Activated CD4-positive, alpha-beta T cell treated with anti-CD3 and anti-CD28 coated beads, Interleukin-10, Interleukin-2, amounts not matched to agents 100 ng/mL and 50 ng/mL, durations not matched to agents 16 hours and 8 hours (primary cell): ENCODE data around the gene EFHD1.
"Not testable (repeated sequence)": the region's sequence is repeated elsewhere in the genome, so short reads cannot be mapped to it uniquely, and the experiment has no call there.

Source experiments
- DNase-seq: peaks from one replicate; pipeline ENCODE4 v3.0.0-alpha.2; 2020

Gene EFHD1

DNA sequence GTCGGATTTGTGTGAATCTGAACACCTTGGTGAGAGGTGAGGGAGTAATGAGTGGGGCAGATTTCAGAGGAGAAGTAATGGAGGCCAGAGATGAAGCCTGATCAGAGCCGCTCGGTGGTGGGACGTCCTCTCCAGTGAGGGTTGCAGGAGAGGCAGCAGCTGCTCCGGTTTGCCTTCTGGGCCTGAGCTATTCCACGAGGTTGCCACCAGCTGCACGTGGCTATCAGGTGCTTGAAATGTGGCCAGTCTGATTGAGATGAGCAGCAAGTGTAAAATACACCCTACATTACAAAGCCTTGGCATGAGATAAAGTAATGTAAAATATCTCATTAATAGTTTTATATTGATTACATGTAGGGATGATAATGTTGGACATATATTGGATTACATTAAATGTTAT lies 10.8 kb upstream of the EFHD1 start:
- DNase-seq: no peak

DNA sequence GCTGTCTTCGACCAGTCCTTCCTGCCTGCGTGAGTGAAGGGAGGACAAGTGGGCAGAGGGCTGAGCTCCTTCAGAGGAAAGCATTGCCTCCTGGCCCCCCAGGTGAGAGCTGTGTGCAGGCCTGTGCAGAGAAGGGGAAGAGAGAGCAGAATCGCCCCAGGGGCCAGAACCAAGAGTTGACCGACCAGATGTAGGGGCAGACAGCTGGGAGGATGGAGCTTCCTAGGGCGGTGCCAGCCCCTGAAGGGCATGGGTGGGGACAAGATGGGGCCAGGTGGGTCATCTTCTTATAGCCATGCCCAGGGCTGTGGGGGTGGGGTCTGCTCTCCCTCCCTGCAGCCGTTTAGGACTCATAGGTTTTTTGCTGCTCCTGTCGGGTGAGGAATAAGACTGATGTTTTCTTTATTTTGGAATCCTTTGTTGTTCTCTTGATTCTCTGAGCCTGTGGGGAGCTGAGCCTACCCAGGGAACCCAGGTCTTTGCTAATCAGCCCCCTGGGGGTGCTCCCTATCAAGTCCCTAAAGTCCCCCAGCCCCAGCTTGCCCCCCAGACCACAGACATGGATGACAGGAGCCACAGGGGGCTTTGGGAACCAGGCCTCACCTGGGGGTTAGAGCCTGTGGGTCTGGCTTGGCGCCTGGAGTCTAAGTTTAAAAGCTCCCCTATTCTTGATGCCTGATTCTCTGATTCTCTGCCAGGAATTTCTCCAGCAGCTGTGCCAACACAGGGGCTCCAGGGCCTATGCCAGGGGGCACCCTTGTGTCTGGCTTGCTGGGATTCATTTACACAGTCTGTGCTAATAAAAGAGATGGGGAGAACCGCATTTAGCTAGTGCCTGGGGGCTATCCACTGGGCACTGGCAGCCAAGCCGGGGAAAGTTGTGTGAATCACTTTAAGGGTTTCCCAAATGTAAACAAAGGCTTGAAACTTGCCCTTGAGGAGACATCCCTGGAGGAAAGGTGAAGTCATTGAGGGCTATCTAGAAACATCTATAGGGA lies 9.3 kb upstream of the EFHD1 start:
- DNase-seq: no peak

DNA sequence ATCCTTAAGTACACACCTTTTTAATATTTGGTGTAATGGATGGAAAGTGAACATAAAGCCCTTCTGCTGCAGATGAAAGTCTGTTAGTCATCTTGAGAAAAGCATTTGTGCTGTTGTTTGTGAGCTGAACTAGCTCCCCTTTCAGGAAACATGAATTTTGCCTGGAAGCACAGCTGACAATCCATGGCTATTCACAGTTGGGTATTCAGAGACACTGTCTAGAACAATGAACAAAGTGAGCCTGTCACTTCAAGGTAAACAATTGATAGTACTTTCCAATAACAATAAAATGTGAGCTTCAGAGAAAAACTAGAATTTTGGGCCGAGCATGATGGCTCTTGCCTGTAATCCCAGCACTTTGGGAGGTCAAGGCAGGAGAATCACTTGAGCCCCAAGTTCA lies 6.8 kb upstream of the EFHD1 start:
- DNase-seq: no peak

DNA sequence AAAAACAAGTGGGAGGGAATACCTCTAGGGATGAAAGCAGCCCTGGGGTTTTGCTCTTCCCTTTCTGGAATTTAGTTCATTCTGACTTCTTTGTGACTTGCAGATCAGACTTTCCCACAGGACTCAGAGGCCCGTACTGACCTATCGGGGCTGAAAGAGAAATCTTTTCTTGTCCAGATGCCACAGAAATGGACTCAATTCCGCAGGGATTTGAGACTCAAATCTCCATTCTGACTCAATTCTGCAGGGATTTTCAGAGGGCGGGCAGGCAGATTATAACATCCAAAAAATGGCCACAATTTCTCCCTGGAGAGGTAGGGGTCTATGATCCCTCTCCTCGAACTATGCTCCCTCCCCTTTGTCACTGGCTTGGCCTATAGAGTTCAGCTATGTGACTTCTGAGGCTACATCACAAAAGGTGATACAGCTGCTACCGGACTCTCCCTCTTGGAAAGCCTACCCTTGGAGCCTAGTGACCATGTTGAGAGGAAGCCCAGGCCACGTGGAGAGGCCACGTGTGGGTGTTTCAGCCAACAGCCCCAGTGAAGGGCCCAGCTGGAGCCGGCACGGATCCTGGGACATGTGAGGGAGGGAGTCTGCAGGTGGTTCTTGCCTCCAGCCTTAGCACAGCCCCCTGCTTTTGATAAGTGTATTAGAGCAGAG lies 4.8 kb upstream of the EFHD1 start:
- no peak for DNase-seq

DNA sequence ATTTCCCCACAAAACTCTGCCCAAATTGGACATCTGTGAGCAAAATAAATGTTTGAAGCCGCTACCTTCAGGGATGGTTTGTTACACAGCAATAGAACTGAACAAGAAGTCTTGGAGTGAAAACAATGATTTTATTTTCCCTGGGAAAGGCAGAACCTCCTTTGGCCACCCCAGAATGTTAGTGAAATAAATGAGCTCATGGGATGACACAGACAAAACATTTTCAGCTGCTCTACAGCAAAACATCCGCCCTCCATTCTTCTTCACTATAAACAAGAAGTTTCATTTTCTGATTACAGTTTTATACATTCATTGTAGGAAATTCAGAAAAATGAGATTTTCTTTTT lies 4.3 kb upstream of the EFHD1 start:
- no peak for DNase-seq

DNA sequence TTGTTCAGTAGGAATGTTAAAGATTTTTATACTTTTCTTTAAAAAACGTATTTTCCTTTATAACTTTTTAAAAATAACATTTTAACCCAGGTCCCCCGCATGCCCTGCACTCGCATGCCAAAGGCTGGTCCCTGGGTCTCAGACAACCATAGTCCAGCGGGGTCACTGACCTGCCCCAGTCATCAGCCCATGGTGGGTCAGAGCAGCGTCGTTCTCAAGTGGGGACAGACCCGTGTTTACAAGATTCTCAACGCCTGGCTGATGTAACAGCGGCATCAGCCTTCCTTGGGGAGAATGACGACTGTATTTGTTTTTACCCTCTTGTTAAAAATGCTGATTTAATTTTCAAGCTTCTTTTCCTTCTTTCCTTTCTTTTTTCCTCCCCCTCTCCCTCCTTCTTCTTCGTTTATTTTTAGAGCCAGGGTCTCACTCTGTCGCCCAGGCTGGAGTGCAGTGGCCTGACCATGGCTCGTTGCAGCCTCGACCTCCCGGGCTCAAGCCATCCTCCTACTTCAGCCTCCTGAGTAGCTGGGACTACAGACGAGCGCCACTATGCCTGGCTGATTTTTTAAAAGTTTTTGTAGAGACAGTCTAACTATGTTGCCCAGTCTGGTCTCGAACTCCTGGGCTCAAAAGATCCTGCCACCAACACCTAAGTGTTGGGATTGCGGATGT lies 1.0 kb upstream of the EFHD1 start:
- no peak for DNase-seq

DNA sequence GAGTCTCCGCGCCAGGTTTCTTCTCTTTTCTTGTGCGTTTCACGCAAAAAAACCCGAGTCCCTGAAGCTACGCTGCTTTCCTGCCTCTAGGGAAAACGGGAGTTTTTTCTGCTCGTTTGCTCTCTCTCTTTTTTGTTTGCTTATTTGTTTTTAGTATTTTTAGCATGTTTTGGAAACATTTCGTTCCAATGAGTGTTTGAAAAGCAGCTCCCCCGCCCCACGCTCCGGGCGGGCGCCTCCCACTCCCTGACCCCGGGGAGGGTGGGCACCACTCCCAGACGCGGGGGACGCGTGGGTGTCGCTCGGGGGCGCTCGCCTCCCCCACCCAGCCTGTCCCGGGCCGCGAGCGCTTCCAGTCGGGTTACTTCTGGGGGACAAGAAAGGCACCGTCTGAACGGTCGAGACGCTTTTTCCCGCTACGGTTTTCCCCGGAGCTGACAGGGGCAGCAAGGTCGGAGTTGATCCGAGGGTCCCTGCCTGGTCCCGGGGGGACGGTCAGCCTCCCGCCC lies 446 bp upstream of the EFHD1 start:
- DNase-seq: no peak

DNA sequence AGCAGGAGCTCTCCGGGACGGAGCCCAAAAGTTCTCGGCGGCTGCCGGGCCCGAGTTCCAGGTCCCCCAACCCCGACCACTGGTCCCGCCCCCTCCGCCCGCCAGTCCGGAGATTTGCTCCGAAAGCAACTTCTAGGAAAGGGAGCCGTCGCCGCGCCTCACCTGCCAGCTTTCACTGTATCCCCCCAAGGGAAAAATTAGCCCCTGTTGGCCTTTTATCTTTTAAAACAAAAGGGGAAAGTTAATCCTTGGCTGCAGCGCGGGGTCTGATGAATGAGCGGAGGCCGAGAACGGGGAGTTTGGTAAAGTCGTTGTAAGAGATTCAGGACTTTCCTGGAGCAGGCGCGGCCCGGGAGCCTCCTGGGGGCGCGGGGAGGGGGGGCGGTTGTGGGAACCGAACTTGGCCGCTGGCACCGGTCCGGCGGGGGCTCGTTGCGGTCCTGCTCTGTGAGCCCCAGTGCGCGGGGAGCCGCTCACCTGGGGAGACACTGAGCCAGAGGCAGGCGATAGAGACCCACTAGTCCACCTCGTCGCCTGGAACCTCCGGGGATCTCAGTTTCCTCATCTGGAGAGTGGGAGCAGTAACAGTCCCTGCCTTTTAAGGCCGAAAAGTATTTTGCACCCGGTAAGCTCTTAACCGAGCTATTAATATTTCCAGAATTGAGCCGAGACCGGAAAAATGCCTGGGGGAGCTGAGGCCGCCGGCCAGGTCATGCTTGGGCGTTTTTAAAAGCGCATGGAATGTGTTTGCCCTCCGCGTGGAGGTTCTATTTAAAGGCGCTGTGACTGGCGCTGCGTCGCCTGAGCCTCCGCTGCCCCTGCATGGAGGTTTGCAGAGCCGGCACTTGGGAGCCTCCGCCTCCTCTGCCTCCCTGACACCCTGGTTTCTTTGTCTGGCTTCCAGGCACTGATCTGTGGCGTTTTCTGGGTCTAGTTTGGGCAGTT lies 1.1 kb downstream of the EFHD1 start:
- DNase-seq: no peak

DNA sequence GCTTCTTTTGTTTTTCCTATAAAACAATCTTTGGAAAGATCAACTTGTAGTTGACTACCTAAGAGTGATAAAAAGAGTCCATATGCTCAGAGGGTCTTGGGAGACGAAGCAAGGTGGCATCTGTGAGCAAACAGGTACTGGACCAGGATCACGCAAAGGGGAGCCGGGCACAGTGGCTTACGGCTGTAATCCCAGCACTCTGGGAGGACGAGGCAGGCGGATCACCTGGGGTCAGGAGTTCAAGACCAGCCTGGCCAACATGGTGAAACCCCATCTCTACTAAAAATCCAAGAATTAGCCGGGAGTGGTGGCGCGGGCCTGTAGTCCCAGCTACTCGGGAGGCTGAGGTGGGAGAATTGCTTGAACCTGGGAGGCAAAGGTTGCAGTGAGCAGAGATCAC lies 2.0 kb downstream of the EFHD1 start:
- not testable (repeated sequence) for DNase-seq

DNA sequence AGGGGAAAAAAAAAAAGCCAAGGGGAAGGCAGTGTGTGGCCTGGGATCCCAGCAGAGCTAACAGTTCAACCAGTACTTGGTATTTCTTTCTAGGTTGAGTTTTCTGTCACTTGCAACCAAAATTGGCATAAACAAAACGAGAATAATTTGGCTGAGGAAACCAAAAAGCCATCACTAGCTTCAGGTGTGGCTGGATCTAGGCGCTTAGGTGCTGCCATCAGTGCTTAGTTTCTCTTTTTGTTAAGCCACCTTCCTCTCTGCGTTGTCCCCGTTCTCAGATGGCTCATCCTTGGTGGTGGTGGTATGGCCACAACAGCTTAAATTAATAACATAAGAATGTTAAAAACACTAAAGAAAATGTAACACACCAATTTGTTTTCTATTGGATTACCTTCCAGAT lies 2.4 kb downstream of the EFHD1 start:
- no peak for DNase-seq

DNA sequence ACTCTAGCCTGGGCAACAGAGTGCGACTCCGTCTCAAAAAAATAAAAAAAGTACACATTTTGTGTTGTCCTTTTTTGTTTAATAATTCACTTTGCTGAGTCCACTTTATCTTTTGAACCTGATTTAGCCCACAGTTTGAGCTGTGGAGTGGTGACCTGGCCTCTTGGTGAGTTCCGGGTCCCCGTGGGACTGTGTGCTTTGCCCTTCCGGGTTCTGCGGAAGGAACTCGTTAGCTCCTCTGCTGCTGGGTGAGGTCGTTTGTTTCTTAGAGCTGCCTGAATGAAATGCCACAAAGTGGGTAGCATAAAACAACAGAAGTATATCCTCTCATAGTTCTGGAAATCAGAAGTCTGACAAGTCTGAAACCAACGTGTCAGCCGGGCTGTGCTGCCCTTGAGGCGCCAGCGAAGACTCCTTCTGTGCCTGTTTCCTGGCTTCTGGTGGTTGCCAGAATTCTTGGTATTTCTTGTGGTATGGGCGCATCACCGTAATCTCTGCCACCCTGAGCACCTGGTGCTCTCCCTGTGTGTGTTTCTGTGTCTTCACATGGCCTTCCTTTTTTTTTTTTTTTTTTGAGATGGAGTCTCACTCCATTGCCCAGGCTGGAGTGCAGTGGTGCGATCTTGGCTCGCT lies 3.5 kb downstream of the EFHD1 start:
- no peak for DNase-seq

DNA sequence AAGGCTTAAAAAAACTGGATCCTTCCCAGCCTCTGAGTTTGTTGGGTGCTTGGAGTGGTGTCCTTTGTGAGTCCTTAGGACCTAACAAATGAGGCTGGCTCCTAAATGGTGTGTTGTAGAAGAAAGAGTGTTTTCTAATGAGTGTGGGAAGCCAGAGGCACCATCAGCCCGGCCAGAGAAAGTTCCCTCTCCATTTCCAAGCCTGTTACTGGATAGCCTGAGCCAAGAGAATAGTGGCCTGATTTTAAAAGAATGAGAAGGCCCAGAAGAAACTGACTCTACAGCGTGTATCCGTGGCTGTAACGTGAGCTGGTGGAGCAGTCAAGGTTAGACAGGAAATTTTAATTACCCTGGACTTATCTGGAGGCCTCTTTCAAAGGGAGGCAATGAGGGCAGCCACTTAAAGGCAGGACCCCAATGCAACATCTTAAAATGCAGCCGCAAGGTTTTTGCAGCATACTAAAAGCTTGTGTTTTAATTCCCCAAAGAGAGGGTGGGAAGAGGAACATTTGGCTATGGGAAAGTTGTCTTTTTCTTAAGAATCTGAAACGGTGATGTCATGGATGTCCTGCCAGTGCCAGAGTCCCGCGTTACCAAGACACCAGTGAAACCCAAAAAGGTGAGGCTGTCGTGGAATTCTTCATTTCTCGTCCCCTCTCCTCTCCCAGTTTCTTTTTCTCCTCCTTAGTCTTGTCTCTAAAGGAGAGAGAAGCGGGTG lies 4.6 kb downstream of the EFHD1 start:
- no peak for DNase-seq

DNA sequence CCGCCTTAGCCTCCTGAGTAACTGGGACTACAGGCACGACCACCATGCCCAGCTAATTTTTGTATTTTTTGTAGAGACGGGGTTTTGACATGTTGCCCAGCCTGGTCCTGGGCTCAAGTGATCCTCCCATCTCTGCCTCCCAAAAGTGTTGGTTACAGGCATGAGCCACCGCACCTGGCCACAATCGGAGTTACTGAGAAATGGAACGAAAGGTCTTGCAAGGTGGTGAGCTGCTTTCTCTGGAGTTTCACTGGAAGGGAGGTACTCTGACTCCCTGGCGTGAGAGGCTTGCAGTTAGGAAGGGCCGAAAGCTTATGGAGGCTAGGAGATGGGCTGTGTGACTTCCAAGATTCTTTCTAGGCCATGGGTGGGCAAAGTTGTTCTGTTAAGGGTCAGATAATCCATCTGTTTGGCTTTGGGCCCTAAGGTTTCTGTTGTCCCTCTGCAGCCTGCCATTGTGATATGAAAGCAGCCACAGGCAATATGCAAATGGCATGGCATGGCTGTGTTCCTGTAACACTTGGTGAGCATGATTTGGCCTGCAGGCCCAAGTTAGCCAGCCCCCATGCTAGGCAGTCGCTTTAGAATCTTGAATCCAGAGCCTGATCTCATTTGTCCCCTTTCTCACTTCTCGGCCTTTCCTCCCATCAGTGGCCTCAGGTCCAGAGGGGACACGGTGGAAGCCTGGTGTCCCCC lies 7.9 kb downstream of the EFHD1 start:
- no peak for DNase-seq

DNA sequence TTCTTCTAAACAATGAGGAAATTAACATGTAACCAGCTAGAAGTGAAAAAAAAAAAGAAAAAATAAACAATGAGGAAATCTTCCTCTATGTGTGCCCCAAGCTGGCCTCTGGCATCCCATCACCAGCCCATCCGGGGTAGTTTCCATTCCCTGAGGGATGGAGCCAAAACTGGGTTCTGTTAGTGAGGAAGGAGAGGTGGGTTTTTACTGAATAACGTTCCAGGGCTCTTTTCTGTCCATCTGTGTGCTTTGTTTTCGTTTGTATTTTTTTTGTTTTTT lies 9.7 kb downstream of the EFHD1 start:
- DNase-seq: no peak

DNA sequence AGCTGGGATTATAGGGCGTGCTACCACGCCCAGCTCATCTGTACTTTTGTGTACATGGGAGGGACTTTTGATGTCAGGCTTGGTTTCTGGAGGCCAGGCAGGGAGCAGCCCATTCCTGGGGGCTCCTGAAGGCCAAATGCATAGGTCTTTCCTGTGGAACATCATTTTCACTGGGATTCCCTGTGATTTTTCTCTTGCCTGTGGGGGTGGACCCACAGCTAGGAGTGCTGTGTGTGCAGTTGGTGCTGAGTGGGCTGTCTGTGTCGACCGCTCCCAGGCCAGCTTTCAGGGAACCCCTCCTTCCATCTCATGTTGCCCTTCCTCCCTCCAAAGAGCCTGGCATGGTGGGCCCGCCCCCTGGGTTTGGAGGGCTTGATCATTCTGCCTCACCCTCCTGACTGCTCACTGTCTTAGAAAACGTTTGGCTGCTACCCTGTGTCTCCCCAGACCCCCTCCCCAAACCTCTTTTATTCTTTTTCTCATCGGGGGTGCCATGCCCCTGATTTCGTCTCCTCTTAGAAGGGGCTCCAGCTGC lies 10.5 kb downstream of the EFHD1 start:
- DNase-seq: no peak

DNA sequence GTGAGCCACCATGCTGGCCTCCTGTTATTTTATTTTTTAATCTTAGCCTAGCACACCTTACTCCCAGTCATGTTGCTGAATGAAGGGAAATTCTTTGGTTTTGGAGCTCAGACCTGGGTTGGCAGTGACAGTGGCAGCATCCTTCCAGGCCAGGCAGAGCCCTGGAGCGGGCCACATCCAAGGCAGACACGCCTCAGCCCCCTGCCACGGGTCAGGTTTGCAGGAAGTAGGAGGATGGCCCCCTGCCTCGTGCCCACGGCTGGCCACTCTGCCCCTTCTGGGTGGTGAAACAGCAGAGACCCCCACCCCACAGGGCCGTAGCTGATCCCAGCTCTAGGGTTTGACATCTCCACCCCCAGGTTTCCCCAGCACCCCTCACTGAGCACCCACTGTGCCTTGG lies 11.7 kb downstream of the EFHD1 start:
- DNase-seq: no peak

DNA sequence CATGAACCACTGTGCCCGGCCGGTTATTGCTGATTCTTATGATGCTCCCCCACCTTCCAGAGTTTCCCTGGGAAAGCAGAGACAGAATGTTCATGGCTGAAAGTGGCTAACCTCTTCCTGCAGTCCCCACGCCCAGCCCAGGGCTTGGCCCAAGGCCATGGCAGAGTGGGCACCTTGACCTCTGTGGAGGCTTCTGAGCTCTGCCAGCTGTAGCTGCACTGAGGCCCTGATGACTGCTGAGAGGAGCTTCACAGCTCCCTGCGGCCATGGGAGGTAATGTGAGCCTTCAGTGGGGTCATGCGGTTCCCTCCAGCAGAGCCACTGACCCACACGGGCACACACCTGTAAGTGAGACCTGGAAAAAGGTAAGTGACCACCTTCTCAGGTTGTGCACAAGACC lies 13.3 kb downstream of the EFHD1 start:
- no peak for DNase-seq

DNA sequence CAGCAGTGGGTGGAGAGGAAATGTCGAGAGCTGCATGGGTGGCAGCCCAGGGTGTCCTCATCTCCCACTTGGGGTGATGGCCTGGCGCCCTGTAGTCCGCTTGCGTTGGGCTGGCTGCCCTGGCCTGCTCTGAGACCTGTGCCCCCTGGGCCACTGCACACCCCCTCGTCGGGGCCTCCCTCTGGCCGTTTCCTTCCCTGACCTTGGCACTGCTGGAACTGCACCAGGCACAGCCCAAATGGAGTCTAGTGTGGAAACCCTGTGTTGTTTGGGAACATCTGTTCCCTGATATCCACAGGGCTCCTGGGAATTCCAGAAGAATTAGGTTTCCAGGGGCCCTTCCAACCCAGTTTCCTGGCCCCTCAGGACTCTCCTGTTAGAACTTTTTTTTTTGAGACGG lies 13.9 kb downstream of the EFHD1 start:
- no peak for DNase-seq

DNA sequence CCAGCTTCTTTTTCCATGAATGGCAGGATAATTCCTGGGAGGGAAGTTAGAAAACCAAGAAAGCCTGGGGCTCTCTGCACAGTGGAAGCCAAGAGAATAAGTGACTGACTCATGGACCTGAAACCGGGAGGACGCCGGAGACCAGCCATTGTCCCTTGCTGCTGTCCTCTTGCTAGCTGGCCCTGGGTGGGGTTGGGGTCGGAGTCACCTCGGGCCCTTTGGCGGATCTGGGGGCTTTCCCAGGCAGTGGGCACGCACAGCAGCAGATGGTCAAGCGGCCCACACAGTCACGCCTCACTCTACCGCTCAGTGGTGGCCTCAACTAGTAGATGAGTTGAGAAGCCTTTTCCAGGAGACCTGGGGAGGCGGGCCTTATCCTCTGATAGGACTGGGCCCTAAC lies 15.6 kb downstream of the EFHD1 start:
- no peak for DNase-seq

DNA sequence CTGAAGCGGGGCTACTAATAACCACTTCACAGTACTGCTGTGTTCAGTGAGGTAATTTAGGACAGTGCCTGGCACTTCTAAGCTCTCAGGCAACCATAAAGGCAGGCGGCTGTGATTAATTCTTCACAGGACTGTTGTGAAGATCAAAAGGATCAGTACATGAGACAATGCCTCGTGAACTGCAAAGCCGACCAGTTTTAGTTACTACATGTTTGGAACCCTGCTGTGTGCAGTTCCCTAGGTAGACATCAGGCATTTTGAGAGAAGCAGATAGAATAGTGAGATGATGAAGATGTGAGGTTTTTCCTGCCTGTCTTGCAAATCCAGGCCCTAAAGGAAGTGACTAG lies 19.1 kb downstream of the EFHD1 start:
- no peak for DNase-seq

DNA sequence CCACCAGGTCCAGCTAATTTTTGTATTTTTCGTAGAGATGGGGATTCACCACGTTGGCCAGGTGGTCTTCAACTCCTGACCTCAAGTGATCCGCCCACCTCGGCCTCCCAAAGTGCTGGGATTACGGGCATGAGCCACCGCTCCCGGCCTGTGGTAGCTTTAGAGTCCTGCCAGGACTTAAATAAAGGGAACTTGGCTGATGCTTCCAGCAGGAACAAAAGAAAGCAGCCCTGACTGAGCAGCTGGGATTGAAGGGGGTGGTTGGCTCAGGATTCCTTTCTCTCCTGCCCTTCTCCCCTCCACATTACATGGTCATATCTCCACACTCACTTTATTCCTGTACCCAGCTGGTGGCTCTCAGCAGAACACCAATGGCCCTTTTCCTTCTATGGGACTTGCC lies 20.0 kb downstream of the EFHD1 start:
- no peak for DNase-seq
